A673 (cell line): ENCODE measurements around the gene ENTHD1.

ENCODE experiments used
- CTCF ChIP-seq: fragments of 300-800, 200-600 bp; sonication (generic); conservative IDR thresholded peaks from 2 replicates; pipeline ENCODE4 v1.5.1; 2017; ENCODE audit warnings: low read depth, mild to moderate bottlenecking, antibody characterized with exemption, low read length, moderate library complexity, mixed read lengths
- EZH2 ChIP-seq: fragments of 200-600 bp; sonication (generic); IDR thresholded peaks from 2 replicates; pipeline ENCODE4 v1.6.1; 2017; ENCODE audit warnings: borderline replicate concordance, low read depth, mild to moderate bottlenecking, mixed read lengths, antibody characterized with exemption, low read length; ENCODE audit not compliant: poor library complexity, severe bottlenecking

GRCh38 chr22:39942439-39943230, 49.1 kb upstream of the ENTHD1 start:
- TF ChIP-seq CTCF, result no peak
- no peak for TF ChIP-seq EZH2
